Right lobe of liver (tissue), 4 donors: ENCODE measurements around the gene C17orf75.

ENCODE experiments used
- CTCF ChIP-seq, 4 donors: fragments of 200-600 bp in 3 of 4; fragments of 450-650 bp in 1 of 4; IDR thresholded peaks; one replicate each; pipeline versions ENCODE4 v1.5.1 to v1.8.0; 2016 to 2022; ENCODE audit warnings: antibody characterized with exemption in 4 of 4, mild to moderate bottlenecking in 2 of 4
- POLR2A ChIP-seq: fragments of 450-650 bp; IDR thresholded peaks from one replicate; pipeline ENCODE4 v1.6.1; 2017; ENCODE audit warnings: antibody characterized with exemption, mild to moderate bottlenecking
- donor health status: DM: no; HTN: no; CAD: no.
- donor health status: DM: no; HTN: no; CAD: no.
- donor health status: DM: no; HTN: yes; CAD: no.

GRCh38 chr17:32299580-32300164 lies 42.3 kb downstream of the C17orf75 start:
- TF ChIP-seq CTCF (IDR thresholded peaks at IDR 0.05) = no peak
- no peak for TF ChIP-seq POLR2A
